Retinal pigment epithelial cell (primary cell): ENCODE results near the gene ZNF593OS.

Experiments
- DNase-seq: peaks from one replicate; pipeline ENCODE4 v3.0.0-alpha.2; 2010; ENCODE audit warnings: low read depth
- H3K4me3 ChIP-seq: 2 replicates; pipeline ENCODE4 v1.5.1; 2011; ENCODE audit warnings: mild to moderate bottlenecking, low read length, control low read depth, moderate library complexity
- CTCF ChIP-seq: conservative IDR thresholded peaks from 2 replicates; pipeline ENCODE4 v1.5.1; 2011; ENCODE audit warnings: low read depth, low read length, control low read depth, inconsistent platforms

ZNF593OS gene

GRCh38 chr1:26125382-26125781, 46.2 kb downstream of the ZNF593OS start:
- no peak for DNase-seq
- H3K4me3 ChIP-seq: no peak overlapping the region
- no peak for TF ChIP-seq CTCF

- no peak for TF ChIP-seq CTCF
- H3K4me3 ChIP-seq: no peak overlapping the region
- DNase-seq: no peak
Measured at GRCh38 chr1:26124418-26125331, 47.0 kb downstream of the ZNF593OS start.

- no peak overlapping the region for H3K4me3 ChIP-seq
- peak; percentile 76 for DNase-seq
- no peak for TF ChIP-seq CTCF
Measured at GRCh38 chr1:26122988-26123973, 48.4 kb downstream of the ZNF593OS start.

- no peak for TF ChIP-seq CTCF
- H3K4me3 ChIP-seq: no peak overlapping the region
- DNase-seq: no peak
Measured at GRCh38 chr1:26121854-26122773, 49.5 kb downstream of the ZNF593OS start.

GRCh38 chr1:26119892-26120608, 51.6 kb downstream of the ZNF593OS start:
- no peak overlapping the region for H3K4me3 ChIP-seq
- DNase-seq: no peak
- TF ChIP-seq CTCF: no peak
